ENCODE results near the gene GSTM3. TPM values are rescaled to one million over a fixed set of nuclear protein-coding genes. Genes with fewer than 3 reads are reported as not detected.

Gene GSTM3
- total and polyA plus RNA-seq, 10 of the 15 experiments (the other 5 are each of a cell fraction or from before 2014, with no cell fraction given) = not detected

GRCh38 chr1:109730666-109731065 is 10.2 kb downstream of the GSTM3 start:
- ChIA-PET SMC1A (ENCODE audit: uncharacterized antibody, unreplicated experiment) (interaction anchor here (1.3 kb wide), 1 partner anchor 91 kb away, joined by 3 read pairs; no protein-coding TSS in a partner anchor), CTCF (no interaction called here), POLR2A (no interaction called here), RAD21 (ENCODE audit: unreplicated experiment) (no interaction called here)
- no peak overlapping the region for H3K9ac ChIP-seq (ENCODE audit: control insufficient read depth, insufficient read depth, low read length)
- H3K9me3 ChIP-seq (replicated peaks; ENCODE audit: control insufficient read depth, insufficient read depth, low read length) = no peaks in the 10 kb centered on the region
- no peaks in the 10 kb centered on the region for H3K36me3 ChIP-seq (ENCODE audit: control insufficient read depth in 2 of 2, insufficient read depth in 2 of 2, low read length in 1 of 2)
- DNase-seq (ENCODE audit: low read depth, low spot score) (no peak), FAIRE-seq (no peak), ATAC-seq (no peak)
- BruUV-seq (replicated peaks) = no TSS peak
- H3K27ac ChIP-seq (ENCODE audit: control insufficient read depth, insufficient read depth) = no peak overlapping the region
- TF ChIP-seq, protein P1, sequence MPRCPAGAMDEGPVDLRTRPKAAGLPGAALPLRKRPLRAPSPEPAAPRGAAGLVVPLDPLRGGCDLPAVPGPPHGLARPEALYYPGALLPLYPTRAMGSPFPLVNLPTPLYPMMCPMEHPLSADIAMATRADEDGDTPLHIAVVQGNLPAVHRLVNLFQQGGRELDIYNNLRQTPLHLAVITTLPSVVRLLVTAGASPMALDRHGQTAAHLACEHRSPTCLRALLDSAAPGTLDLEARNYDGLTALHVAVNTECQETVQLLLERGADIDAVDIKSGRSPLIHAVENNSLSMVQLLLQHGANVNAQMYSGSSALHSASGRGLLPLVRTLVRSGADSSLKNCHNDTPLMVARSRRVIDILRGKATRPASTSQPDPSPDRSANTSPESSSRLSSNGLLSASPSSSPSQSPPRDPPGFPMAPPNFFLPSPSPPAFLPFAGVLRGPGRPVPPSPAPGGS (IDR thresholded peaks at IDR 0.05; ENCODE audit: borderline replicate concordance, insufficient read depth, low read depth, low read length, poor library complexity, severe bottlenecking) = no peak
- TF ChIP-seq YBX1 (IDR thresholded peaks at IDR 0.05) = no peak
- no peak for TF ChIP-seq EZH2 (IDR thresholded peaks at IDR 0.05; ENCODE audit: borderline replicate concordance, control insufficient read depth, low read depth, low read length)
- TF ChIP-seq ZBTB33 (IDR thresholded peaks at IDR 0.05) = no peak
- no peak for TF ChIP-seq ZNF622 (IDR thresholded peaks at IDR 0.05)
- TF ChIP-seq NFYB (IDR thresholded peaks at IDR 0.05; ENCODE audit: insufficient read depth, low read depth, low read length) = no peak
- no peak for TF ChIP-seq NR2C2 (IDR thresholded peaks at IDR 0.05; ENCODE audit: borderline replicate concordance, control insufficient read depth, insufficient read length, low read depth)
- H3K27me3 ChIP-seq (replicated peaks in 1 of 2; ENCODE audit: control insufficient read depth in 2 of 2, insufficient read depth in 2 of 2, low read length in 1 of 2) = no peaks in the 10 kb centered on the region; a peak in 1 of 4 replicates
- no peaks in the 10 kb centered on the region for H4K20me1 ChIP-seq (ENCODE audit: control insufficient read depth, insufficient read depth)
- in situ Hi-C loops (cut with MboI) = no loop called here
- intact Hi-C loops (cut with micrococcal nuclease; ENCODE audit: unreplicated experiment) = no loop called here
- no peaks in the 10 kb centered on the region for H3K4me1 ChIP-seq (ENCODE audit: control insufficient read depth, insufficient read depth, low read length)
- no peak overlapping the region for H3K4me3 ChIP-seq
- no peak overlapping the region for H3K4me2 ChIP-seq (ENCODE audit: control insufficient read depth, insufficient read depth)
- H3K79me2 ChIP-seq (ENCODE audit: control insufficient read depth, insufficient read depth, low read length) = no peaks in the 10 kb centered on the region
- H2AFZ ChIP-seq (ENCODE audit: control insufficient read depth, low read depth, low read length) = no peak overlapping the region
- 43% methylated on average over 6 of the region's 6 CpGs for WGBS (ENCODE audit: insufficient coverage, insufficient replicate concordance, low lambda C conversion rate, missing lambda C conversion rate)

All from GM12878 (cell line).